HFFc6 (cell line): ENCODE measurements around the gene KIRREL3. TPM values are rescaled to one million over a fixed set of nuclear protein-coding genes. Genes with fewer than 3 reads are reported as not detected.
A peak's percentile ranks its signal among the peaks of the same experiment; 100 is the strongest.

Experiments used
- DNase-seq: peaks from one replicate; pipeline ENCODE4 v3.0.0-alpha.2; 2018
- H3K27ac Mint-ChIP-seq: 2 replicates; pipeline ENCODE4 v1.8.0; 2020; ENCODE audit warnings: mild to moderate bottlenecking, mixed read lengths
- H3K27me3 Mint-ChIP-seq: 2 replicates; pipeline ENCODE4 v1.8.0; 2021; ENCODE audit warnings: mild to moderate bottlenecking, moderate library complexity, mixed read lengths; ENCODE audit not compliant: insufficient read depth
- H3K36me3 Mint-ChIP-seq: 2 replicates; pipeline ENCODE4 v1.8.0; 2021; ENCODE audit warnings: low read depth, mixed read lengths
- H3K4me1 Mint-ChIP-seq: 2 replicates; pipeline ENCODE4 v1.8.0; 2020; ENCODE audit warnings: low read depth, mixed read lengths
- H3K4me3 Mint-ChIP-seq: 2 replicates; pipeline ENCODE4 v1.8.0; 2020; ENCODE audit warnings: mild to moderate bottlenecking, moderate library complexity, mixed read lengths
- H3K9me3 Mint-ChIP-seq: 2 replicates; pipeline ENCODE4 v1.8.0; 2020; ENCODE audit warnings: mild to moderate bottlenecking, mixed read lengths
- CTCF ChIP-seq: fragments of 200-600 bp; sonication (generic); IDR thresholded peaks from 2 replicates; pipeline ENCODE4 v1.5.0; 2021; ENCODE audit warnings: antibody characterized with exemption, mild to moderate bottlenecking
- total RNA-seq, 6 experiments: library from RNA; stranded (reverse); fragmentation: NEBNext Ultra II Directional; extraction: Animal tissue kit (Norgen Biotek cat#: 25700); gene quantifications; 2 replicates in 1 of 6; 3 replicates in 5 of 6; pipeline ENCODE4 v1.2.3, GENCODE V29; 2021

KIRREL3 gene
- total RNA-seq, 6 experiments from 2014 or later = 22.2 to 38.2 (median 33.2) TPM

DNA sequence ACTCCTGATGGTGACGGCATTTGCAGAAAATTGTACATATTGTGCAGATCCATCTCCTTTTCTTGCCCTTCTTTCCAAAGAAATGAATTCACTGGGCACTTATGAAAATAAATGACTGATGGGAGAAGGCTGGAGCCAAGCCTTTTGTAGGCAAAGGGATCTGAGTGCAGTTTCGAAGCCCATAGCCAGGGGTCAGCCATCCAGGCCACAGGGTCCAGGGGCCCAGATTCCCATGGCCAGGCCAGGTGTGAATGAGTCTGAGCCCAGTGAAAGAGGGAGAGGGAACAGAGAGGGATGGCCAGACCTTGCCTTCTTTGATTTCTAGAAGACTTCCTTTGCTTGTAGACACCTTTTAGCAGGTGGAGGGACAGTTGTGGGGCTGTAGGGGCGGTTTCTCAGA lies 209.1 kb downstream of the KIRREL3 start:
- H3K36me3 Mint-ChIP-seq = peaks cover 4% of the 10 kb centered on the region
- peak overlapping the region; percentile 94 for H3K27ac Mint-ChIP-seq
- peaks cover 3% of the 10 kb centered on the region for H3K27me3 Mint-ChIP-seq
- H3K9me3 Mint-ChIP-seq = no peaks in the 10 kb centered on the region
- H3K4me3 Mint-ChIP-seq = no peak overlapping the region
- peaks cover 45% of the 10 kb centered on the region for H3K4me1 Mint-ChIP-seq
- TF ChIP-seq CTCF = peak; percentile 51; the same call in 1 of the 2 replicates
- no peak for DNase-seq

GRCh38 chr11:126790550-126791081 lies 210.0 kb downstream of the KIRREL3 start:
- peak; percentile 93 for DNase-seq
- H3K27me3 Mint-ChIP-seq = peaks cover 2% of the 10 kb centered on the region
- H3K9me3 Mint-ChIP-seq = no peaks in the 10 kb centered on the region
- H3K4me3 Mint-ChIP-seq = peak overlapping the region; percentile 15; the same call in 1 of the 2 replicates
- H3K4me1 Mint-ChIP-seq = peaks cover 45% of the 10 kb centered on the region
- H3K27ac Mint-ChIP-seq = peak overlapping the region; percentile 94
- H3K36me3 Mint-ChIP-seq = peaks cover 4% of the 10 kb centered on the region
- TF ChIP-seq CTCF = peak; percentile 78

- Mint-ChIP-seq H3K27ac (no peak overlapping the region), H3K4me3 (no peak overlapping the region), H3K36me3 (no peaks in the 10 kb centered on the region), H3K27me3 (no peaks in the 10 kb centered on the region), H3K4me1 (no peaks in the 10 kb centered on the region), H3K9me3 (no peaks in the 10 kb centered on the region)
- TF ChIP-seq CTCF = no peak
- no peak for DNase-seq
Measured at GRCh38 chr11:126782810-126783209, 217.8 kb downstream of the KIRREL3 start.

- H3K4me3 Mint-ChIP-seq = no peak overlapping the region
- H3K27me3 Mint-ChIP-seq = no peaks in the 10 kb centered on the region
- DNase-seq = no peak
- peaks cover 8% of the 10 kb centered on the region; the same call in 1 of the 2 replicates for H3K4me1 Mint-ChIP-seq
- no peak overlapping the region for H3K27ac Mint-ChIP-seq
- H3K9me3 Mint-ChIP-seq = no peaks in the 10 kb centered on the region
- H3K36me3 Mint-ChIP-seq = no peaks in the 10 kb centered on the region
- TF ChIP-seq CTCF = no peak
Measured at GRCh38 chr11:126781942-126782341, 218.6 kb downstream of the KIRREL3 start.

DNA sequence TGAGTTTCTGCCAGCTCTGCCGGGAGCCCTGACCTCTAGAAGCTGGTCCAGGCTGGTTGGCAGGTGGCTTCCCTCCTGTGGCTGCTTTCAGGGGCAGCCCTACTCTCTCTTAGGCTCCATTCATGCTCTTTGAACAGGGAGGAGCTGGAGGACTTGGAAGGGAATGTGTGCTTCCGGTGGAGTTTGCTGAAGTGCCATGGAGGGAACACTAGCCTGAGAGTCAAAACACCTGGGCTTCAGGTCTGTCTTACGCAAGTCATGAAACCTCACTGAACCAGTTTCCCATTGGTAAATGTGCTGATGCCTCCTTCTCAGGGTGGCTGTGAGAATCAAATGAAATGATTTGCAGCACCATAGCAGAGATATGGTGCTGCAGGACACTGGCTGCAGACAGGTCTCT lies 224.5 kb downstream of the KIRREL3 start:
- DNase-seq = no peak
- H3K4me3 Mint-ChIP-seq = no peak overlapping the region
- H3K9me3 Mint-ChIP-seq = no peaks in the 10 kb centered on the region
- peaks cover 10% of the 10 kb centered on the region; the same call in 1 of the 2 replicates for H3K36me3 Mint-ChIP-seq
- H3K27ac Mint-ChIP-seq = no peak overlapping the region
- peaks cover 22% of the 10 kb centered on the region for H3K4me1 Mint-ChIP-seq
- no peak for TF ChIP-seq CTCF
- no peaks in the 10 kb centered on the region for H3K27me3 Mint-ChIP-seq

GRCh38 chr11:126772267-126772666 lies 228.3 kb downstream of the KIRREL3 start:
- no peaks in the 10 kb centered on the region; the same call in 1 of the 2 replicates for H3K27me3 Mint-ChIP-seq
- H3K9me3 Mint-ChIP-seq = no peaks in the 10 kb centered on the region
- no peak for DNase-seq
- no peak overlapping the region for H3K4me3 Mint-ChIP-seq
- no peak overlapping the region for H3K27ac Mint-ChIP-seq
- H3K36me3 Mint-ChIP-seq = peaks cover 15% of the 10 kb centered on the region
- TF ChIP-seq CTCF = no peak
- peaks cover 25% of the 10 kb centered on the region for H3K4me1 Mint-ChIP-seq
